Fibroblast of lung (primary cell): ENCODE measurements around the gene LEO1. TPM values are rescaled to one million over a fixed set of nuclear protein-coding genes. Genes with fewer than 3 reads are reported as not detected.

Experiments used
- DNase-seq, 2 donors: peaks; one replicate each; pipeline versions ENCODE4 v3.0.0 to v3.0.0-alpha.2; 2010; ENCODE audit warnings: low read depth in 2 of 2
- H2AFZ ChIP-seq: 2 replicates; pipeline ENCODE4 v1.5.1; 2012; ENCODE audit warnings: low read length, control low read depth, inconsistent platforms
- H3K27ac ChIP-seq: 2 replicates; pipeline ENCODE4 v1.5.1; 2011; ENCODE audit warnings: low read length, control low read depth; ENCODE audit not compliant: insufficient read depth
- H3K27me3 ChIP-seq: 2 replicates; pipeline ENCODE4 v1.5.1; 2011; ENCODE audit warnings: mild to moderate bottlenecking, low read length; ENCODE audit not compliant: control insufficient read depth, insufficient read depth
- H3K36me3 ChIP-seq: 2 replicates; pipeline ENCODE4 v1.5.1; 2011; ENCODE audit warnings: low read length; ENCODE audit not compliant: control insufficient read depth, insufficient read depth
- H3K4me1 ChIP-seq: 2 replicates; pipeline ENCODE4 v1.5.1; 2011; ENCODE audit warnings: low read length; ENCODE audit not compliant: control insufficient read depth, insufficient read depth; ENCODE audit errors: extremely low read depth
- H3K4me2 ChIP-seq: 2 replicates; pipeline ENCODE4 v1.5.1; 2011; ENCODE audit warnings: low read length, control low read depth; ENCODE audit not compliant: insufficient read depth; ENCODE audit errors: extremely low read depth
- H3K4me3 ChIP-seq, 4 experiments: fragments of 200-600 bp in 1 of 4; sonication (generic) in 1 of 4; replicated peaks in 1 of 4; 2 replicates each; pipeline ENCODE4 v1.5.1; 2011 to 2016; ENCODE audit warnings: low read length in 4 of 4, low read depth in 3 of 4, mild to moderate bottlenecking in 3 of 4, control low read depth in 2 of 4, inconsistent platforms in 1 of 4, mixed read lengths in 1 of 4; ENCODE audit not compliant: insufficient read depth in 1 of 4; ENCODE audit errors: control extremely low read depth in 1 of 4
- H3K79me2 ChIP-seq: 2 replicates; pipeline ENCODE4 v1.5.1; 2012; ENCODE audit warnings: mild to moderate bottlenecking, low read length, inconsistent platforms; ENCODE audit not compliant: control insufficient read depth, insufficient read depth
- H3K9ac ChIP-seq: 2 replicates; pipeline ENCODE4 v1.5.1; 2011; ENCODE audit warnings: mild to moderate bottlenecking, low read length, control low read depth; ENCODE audit not compliant: insufficient read depth
- H3K9me3 ChIP-seq: 2 replicates; pipeline ENCODE4 v1.5.1; 2012; ENCODE audit warnings: low read depth, low read length; ENCODE audit not compliant: control insufficient read depth, insufficient read depth
- H4K20me1 ChIP-seq: 2 replicates; pipeline ENCODE4 v1.5.1; 2011; ENCODE audit warnings: low read length; ENCODE audit not compliant: control insufficient read depth, insufficient read depth; ENCODE audit errors: extremely low read depth
- CTCF ChIP-seq, 2 donors: IDR thresholded peaks in 1 of 2; conservative IDR thresholded peaks in 1 of 2; 1 replicate in 1 of 2; 2 replicates in 1 of 2; pipeline ENCODE4 v1.5.1; 2011 to 2012; ENCODE audit warnings: low read length in 2 of 2, control low read depth in 1 of 2, inconsistent platforms in 1 of 2, low read depth in 1 of 2, mild to moderate bottlenecking in 1 of 2
- EZH2 ChIP-seq: IDR thresholded peaks from 2 replicates; pipeline ENCODE4 v1.5.1; 2012; ENCODE audit warnings: low read length, control low read depth, mild to moderate bottlenecking; ENCODE audit errors: missing control alignments
- polyA plus RNA-seq, 2 donors: library from polyadenylated mRNA; depleted of rRNA in 1 of 2; stranded (reverse) in 1 of 2; unstranded in 1 of 2; fragments of >200 nt; gene quantifications; 2 replicates each; pipeline ENCODE4 v1.2.1, GENCODE V29; 2011 to 2012; ENCODE audit warnings: missing spikeins in 1 of 2
- total RNA-seq: library from RNA; depleted of rRNA; stranded (reverse); fragments of >200 nt; gene quantifications from 2 replicates; pipeline ENCODE4 v1.2.1, GENCODE V29; 2014

LEO1 gene
- total and polyA plus RNA-seq, 2 donors (not counting 1 experiment from before 2014, with no cell fraction given) = 12.9 to 21.3 TPM

GRCh38 chr15:51888593-51889195, 82.9 kb downstream of the LEO1 start:
- DNase-seq = peak in 1 of 2 donors; percentile 49
- H3K27ac ChIP-seq = no peak overlapping the region
- peaks cover 10% of the 10 kb centered on the region for H3K4me1 ChIP-seq
- no peaks in the 10 kb centered on the region for H3K27me3 ChIP-seq
- no peaks in the 10 kb centered on the region for H3K9me3 ChIP-seq
- H3K9ac ChIP-seq = no peak overlapping the region
- H4K20me1 ChIP-seq = no peaks in the 10 kb centered on the region
- no peak overlapping the region for H3K4me2 ChIP-seq
- no peak for TF ChIP-seq EZH2
- peak; percentile 58 to 77 for TF ChIP-seq CTCF (conservative IDR thresholded peaks at IDR 0.05 in 1 of 2, IDR thresholded peaks at IDR 0.05 in 1 of 2; ENCODE audit: low read depth in 1 of 2, low read length in 2 of 2)
- H3K36me3 ChIP-seq = peaks cover 2% of the 10 kb centered on the region
- H3K79me2 ChIP-seq = peaks cover 6% of the 10 kb centered on the region
- H3K4me3 ChIP-seq = no peak overlapping the region
- no peak overlapping the region for H2AFZ ChIP-seq

Other genes starting within 250 kb of the LEO1 start
- 7.2 and 7.8 TPM in 2 replicates for gene LYSMD2, start 234.1 kb downstream of the LEO1 start, total RNA-seq
- 10.1 and 12.3 TPM in 2 replicates for gene LYSMD2, start 234.1 kb downstream of the LEO1 start, polyA plus RNA-seq
- gene TMOD2, start 220.2 kb downstream of the LEO1 start, total RNA-seq = 8.0 and 11.2 TPM in 2 replicates
- gene TMOD2, start 220.2 kb downstream of the LEO1 start, polyA plus RNA-seq = 5.4 and 7.0 TPM in 2 replicates
- 30.6 and 35.3 TPM in 2 replicates for gene TMOD3, start 142.1 kb downstream of the LEO1 start, total RNA-seq
- 19.8 and 33.7 TPM in 2 replicates for gene TMOD3, start 142.1 kb downstream of the LEO1 start, polyA plus RNA-seq
- gene MAPK6, start 47.4 kb upstream of the LEO1 start, total RNA-seq = 56.0 and 62.1 TPM in 2 replicates
- gene MAPK6, start 47.4 kb upstream of the LEO1 start, polyA plus RNA-seq = 39.2 and 45.5 TPM in 2 replicates
- gene BCL2L10, start 141.0 kb upstream of the LEO1 start, total RNA-seq = under 0.01 and 0.17 TPM in 2 replicates
- not detected in 2 replicates for gene BCL2L10, start 141.0 kb upstream of the LEO1 start, polyA plus RNA-seq
- gene GNB5, start 219.6 kb upstream of the LEO1 start, total RNA-seq = 40.3 and 52.2 TPM in 2 replicates
- 27.4 and 44.0 TPM in 2 replicates for gene GNB5, start 219.6 kb upstream of the LEO1 start, polyA plus RNA-seq